T-cell (primary cell): Measurements from ENCODE around the gene MYO10. TPM values are rescaled to one million over a fixed set of nuclear protein-coding genes. Genes with fewer than 3 reads are reported as not detected.

Source experiments
- ATAC-seq, 4 experiments: fragments of 200-7000 bp in 3 of 4; fragments of 150-1000 bp in 1 of 4; cut with Tn5 transposase; replicated peaks in 1 of 4; 1 replicate in 3 of 4; 2 replicates in 1 of 4; pipeline ENCODE4 v1.10.0; 2021; ENCODE audit warnings: moderate library complexity in 3 of 4, mild to moderate bottlenecking in 2 of 4, moderate number of reproducible peaks in 1 of 4
- CTCF ChIA-PET, 2 donors: fragments of 300-600 bp; sonication (Branson Sonifier 250); formaldehyde crosslinking; loops; one replicate each; lab custom pipeline; 2022; ENCODE audit warnings: antibody characterized with exemption in 2 of 2; lab: Charles Lee
- POLR2A ChIA-PET, 2 donors: fragments of 300-600 bp; sonication (Branson Sonifier 250); formaldehyde crosslinking; loops; one replicate each; lab custom pipeline; 2022; ENCODE audit warnings: antibody characterized with exemption in 2 of 2; lab: Charles Lee
- DNase-seq, 35 experiments: peaks; one replicate each; pipeline versions ENCODE4 v3.0.0 to v3.0.0-alpha.2; 2013 to 2023
- H3K27ac ChIP-seq: one replicate; pipeline ENCODE4 v1.5.1; 2013; ENCODE audit warnings: low read length
- H3K27me3 ChIP-seq, 2 experiments: replicated peaks in 1 of 2; 1 replicate in 1 of 2; 2 replicates in 1 of 2; pipeline versions ENCODE4 v1.6.1 to v1.7.0; 2013; ENCODE audit warnings: low read length in 1 of 2, mixed read lengths in 1 of 2; ENCODE audit not compliant: control insufficient read depth in 2 of 2, insufficient read depth in 2 of 2; ENCODE audit errors: extremely low read depth in 1 of 2
- H3K36me3 ChIP-seq, 2 donors: 1 replicate in 1 of 2; 2 replicates in 1 of 2; pipeline versions ENCODE4 v1.6.1 to v1.7.0; 2013; ENCODE audit warnings: low read length in 1 of 2; ENCODE audit not compliant: control insufficient read depth in 2 of 2, insufficient read depth in 1 of 2; ENCODE audit errors: extremely low read depth in 1 of 2
- H3K4me1 ChIP-seq, 2 experiments: 1 replicate in 1 of 2; 2 replicates in 1 of 2; pipeline versions ENCODE4 v1.6.1 to v1.7.0; 2013; ENCODE audit warnings: low read length in 2 of 2, mixed read lengths in 1 of 2; ENCODE audit not compliant: insufficient read depth in 2 of 2, control insufficient read depth in 1 of 2; ENCODE audit errors: extremely low read depth in 1 of 2
- H3K4me3 ChIP-seq, 2 donors: 1 replicate in 1 of 2; 2 replicates in 1 of 2; pipeline versions ENCODE4 v1.5.1 to v1.7.0; 2013; ENCODE audit warnings: mild to moderate bottlenecking in 2 of 2, low read length in 1 of 2, moderate library complexity in 1 of 2; ENCODE audit not compliant: control insufficient read depth in 1 of 2; ENCODE audit errors: extremely low read depth in 1 of 2
- H3K9me3 ChIP-seq: 2 replicates; pipeline ENCODE4 v1.7.0; 2013
- H3K27ac Mint-ChIP-seq, 2 donors: one replicate each; pipeline ENCODE4 v1.8.0; 2020 to 2021; ENCODE audit warnings: mild to moderate bottlenecking in 2 of 2, mixed read lengths in 2 of 2
- H3K27me3 Mint-ChIP-seq, 2 donors: one replicate each; pipeline ENCODE4 v1.8.0; 2021 to 2022; ENCODE audit warnings: mixed read lengths in 2 of 2
- H3K36me3 Mint-ChIP-seq: one replicate; pipeline ENCODE4 v1.8.0; 2021; ENCODE audit warnings: mixed read lengths
- H3K4me1 Mint-ChIP-seq, 3 donors: one replicate each; pipeline ENCODE4 v1.8.0; 2020 to 2022; ENCODE audit warnings: mixed read lengths in 3 of 3, mild to moderate bottlenecking in 1 of 3
- H3K4me3 Mint-ChIP-seq, 3 donors: one replicate each; pipeline ENCODE4 v1.8.0; 2020 to 2022; ENCODE audit warnings: mild to moderate bottlenecking in 3 of 3, mixed read lengths in 3 of 3, moderate library complexity in 3 of 3
- H3K9me3 Mint-ChIP-seq, 3 donors: one replicate each; pipeline ENCODE4 v1.8.0; 2020 to 2022; ENCODE audit warnings: mixed read lengths in 3 of 3
- WGBS: methylation state at CpG from one replicate; pipeline ENCODE4 v1.1.5; 2013; ENCODE audit warnings: missing lambda C conversion rate; ENCODE audit not compliant: insufficient coverage; 5-methylcytosine and 5-hydroxymethylcytosine counted together
- total RNA-seq, 35 experiments: library from RNA in 6 of 35; stranded (reverse) in 6 of 35; fragments of 120-200 nt in 1 of 35; gene quantifications; one replicate each; pipeline versions ENCODE4 v1.2.1 to v1.2.4 and lab custom pipeline; 2013 to 2026

MYO10 gene
- total RNA-seq, 5 donors from 2014 or later (not counting 1 experiment from before 2014, with no cell fraction given), result 0.20 to 0.47 (median 0.23) TPM; not detected in 2

DNA sequence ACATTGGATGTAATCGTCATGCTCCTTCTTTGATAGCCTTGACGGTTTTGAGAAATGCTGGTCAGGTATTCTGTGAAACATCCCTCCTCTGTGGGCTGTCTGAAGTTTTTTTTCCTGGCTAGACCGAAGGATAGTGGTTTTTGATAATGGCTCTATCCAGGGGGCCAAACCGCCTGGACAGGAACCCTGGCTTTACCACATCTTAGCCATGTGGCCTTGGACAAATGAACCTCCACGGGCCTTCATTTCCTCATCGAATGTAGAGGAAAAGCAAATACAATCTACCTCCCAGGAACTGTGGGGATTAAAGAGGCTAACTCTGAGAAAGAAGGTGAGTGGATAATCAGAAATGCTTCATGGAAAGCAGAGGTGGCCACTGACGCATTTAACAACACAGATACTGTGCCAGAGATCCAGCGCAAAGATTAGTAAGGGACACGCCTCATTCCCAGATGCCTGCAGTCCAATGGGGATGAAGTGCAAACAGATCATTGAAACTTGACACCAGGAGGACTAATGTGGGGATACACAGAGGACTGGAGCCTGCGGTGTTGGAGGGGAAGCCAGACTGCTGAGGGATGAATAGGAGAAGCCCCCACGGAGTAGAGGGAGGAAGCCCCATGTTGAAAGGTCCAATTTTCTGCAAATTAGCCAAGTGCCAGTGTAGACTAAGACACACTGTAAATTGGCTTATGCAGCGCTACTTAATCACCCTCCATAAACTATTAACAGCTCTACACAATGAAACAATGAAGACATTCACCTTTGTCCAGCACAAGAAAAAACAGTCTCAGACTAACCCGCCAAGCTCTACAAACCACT is 41.6 kb downstream of the MYO10 start:
- Histone ChIP-seq H3K4me3 (no peak overlapping the region), H3K27ac (no peak overlapping the region), H3K9me3 (no peaks in the 10 kb centered on the region), H3K36me3 (no peaks in the 10 kb centered on the region), H3K4me1 (no peaks in the 10 kb centered on the region), H3K27me3 (peaks cover 0 to 4% of the 10 kb centered on the region in 2 experiments)
- ChIA-PET CTCF (no interaction called here), POLR2A (no interaction called here)
- Mint-ChIP-seq H3K36me3 (no peaks in the 10 kb centered on the region), H3K27me3 (no peaks in the 10 kb centered on the region), H3K27ac (no peak overlapping the region), H3K4me1 (no peaks in the 10 kb centered on the region), H3K9me3 (no peaks in the 10 kb centered on the region), H3K4me3 (no peak overlapping the region)
- DNase-seq, result no peak
- ATAC-seq, result no peak
- WGBS, result 88% methylated on average over 7 of the region's 13 CpGs

DNA sequence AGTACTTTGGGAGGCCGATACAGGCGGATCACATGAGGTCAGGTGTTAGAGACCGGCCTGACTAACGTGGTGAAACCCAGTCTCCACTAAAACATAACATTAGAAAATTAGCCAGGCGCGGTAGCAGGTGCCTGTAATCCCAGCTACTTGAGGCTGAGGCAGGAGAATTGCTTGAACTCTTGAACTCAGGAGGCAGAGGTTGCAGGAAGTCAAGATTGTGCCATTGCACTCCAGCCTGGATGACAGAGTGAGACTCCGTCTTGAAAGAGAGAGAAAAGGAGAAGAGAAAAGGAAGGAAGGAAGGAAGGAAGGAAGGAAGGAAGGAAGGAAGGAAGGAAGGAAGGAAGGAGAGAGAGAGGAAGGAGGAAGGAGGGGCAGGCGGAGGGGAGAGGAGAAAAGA is 45.1 kb downstream of the MYO10 start:
- no peak for ATAC-seq
- no peaks in the 10 kb centered on the region for H3K27me3 Mint-ChIP-seq
- Histone ChIP-seq H3K36me3 (no peaks in the 10 kb centered on the region), H3K9me3 (no peaks in the 10 kb centered on the region), H3K4me3 (no peak overlapping the region), H3K27ac (no peak overlapping the region), H3K27me3 (peaks cover 0 to 2% of the 10 kb centered on the region in 2 experiments), H3K4me1 (no peaks in the 10 kb centered on the region)
- POLR2A ChIA-PET, result no interaction called here
- no peak for DNase-seq
- H3K4me3 Mint-ChIP-seq, result no peak overlapping the region
- whole genome bisulfite sequencing, result 67% methylated on average over 6 of the region's 8 CpGs
- H3K36me3 Mint-ChIP-seq, result no peaks in the 10 kb centered on the region
- CTCF ChIA-PET, result no interaction called here
- H3K4me1 Mint-ChIP-seq, result no peaks in the 10 kb centered on the region
- no peak overlapping the region for H3K27ac Mint-ChIP-seq
- no peaks in the 10 kb centered on the region for H3K9me3 Mint-ChIP-seq

GRCh38 chr5:16889972-16890519 is 46.0 kb downstream of the MYO10 start:
- WGBS, result 33% methylated on average over 1 of the region's 5 CpGs
- Histone ChIP-seq H3K4me3 (no peak overlapping the region), H3K36me3 (no peaks in the 10 kb centered on the region), H3K9me3 (no peaks in the 10 kb centered on the region), H3K27ac (no peak overlapping the region), H3K27me3 (peaks cover 0 to 3% of the 10 kb centered on the region in 2 experiments), H3K4me1 (no peaks in the 10 kb centered on the region)
- ChIA-PET POLR2A (no interaction called here), CTCF (no interaction called here)
- DNase-seq (no peak), ATAC-seq (no peak)
- no peaks in the 10 kb centered on the region for H3K4me1 Mint-ChIP-seq
- H3K27me3 Mint-ChIP-seq, result peaks cover 0 to 2% of the 10 kb centered on the region in 2 donors
- H3K9me3 Mint-ChIP-seq, result no peaks in the 10 kb centered on the region
- no peak overlapping the region for H3K4me3 Mint-ChIP-seq
- H3K27ac Mint-ChIP-seq, result no peak overlapping the region
- H3K36me3 Mint-ChIP-seq, result no peaks in the 10 kb centered on the region

GRCh38 chr5:16889203-16889971 is 46.7 kb downstream of the MYO10 start:
- H3K4me3 ChIP-seq, result no peak overlapping the region
- no peak overlapping the region for H3K27ac ChIP-seq
- ChIA-PET POLR2A (no interaction called here), CTCF (no interaction called here)
- H3K27ac Mint-ChIP-seq, result no peak overlapping the region
- no peak for ATAC-seq
- H3K36me3 ChIP-seq, result no peaks in the 10 kb centered on the region
- no peaks in the 10 kb centered on the region for H3K4me1 ChIP-seq
- no peaks in the 10 kb centered on the region for H3K9me3 Mint-ChIP-seq
- H3K4me3 Mint-ChIP-seq, result no peak overlapping the region
- no peaks in the 10 kb centered on the region for H3K9me3 ChIP-seq
- H3K27me3 ChIP-seq, result peaks cover 0 to 3% of the 10 kb centered on the region in 2 experiments
- H3K27me3 Mint-ChIP-seq, result peaks cover 2 to 3% of the 10 kb centered on the region in 2 donors
- no peaks in the 10 kb centered on the region for H3K36me3 Mint-ChIP-seq
- 100% methylated on average over 4 of the region's 8 CpGs for WGBS
- DNase-seq, result no peak
- no peaks in the 10 kb centered on the region for H3K4me1 Mint-ChIP-seq

GRCh38 chr5:16888694-16889124 is 47.4 kb downstream of the MYO10 start:
- Mint-ChIP-seq H3K9me3 (no peaks in the 10 kb centered on the region), H3K36me3 (no peaks in the 10 kb centered on the region), H3K27me3 (peaks cover 2 to 4% of the 10 kb centered on the region in 2 donors), H3K27ac (no peak overlapping the region), H3K4me1 (no peaks in the 10 kb centered on the region), H3K4me3 (no peak overlapping the region)
- ATAC-seq (no peak), DNase-seq (no peak)
- CTCF ChIA-PET, result no interaction called here
- Histone ChIP-seq H3K36me3 (no peaks in the 10 kb centered on the region), H3K4me1 (no peaks in the 10 kb centered on the region), H3K9me3 (no peaks in the 10 kb centered on the region), H3K4me3 (no peak overlapping the region), H3K27me3 (peaks cover 0 to 3% of the 10 kb centered on the region in 2 experiments), H3K27ac (no peak overlapping the region)
- WGBS, result 57% methylated on average over 1 of the region's 3 CpGs
- POLR2A ChIA-PET, result no interaction called here

- Mint-ChIP-seq H3K36me3 (no peaks in the 10 kb centered on the region), H3K9me3 (no peaks in the 10 kb centered on the region), H3K4me3 (no peak overlapping the region), H3K27me3 (peaks cover 2 to 4% of the 10 kb centered on the region in 2 donors), H3K4me1 (no peaks in the 10 kb centered on the region), H3K27ac (no peak overlapping the region)
- DNase-seq, result no peak
- Histone ChIP-seq H3K4me3 (no peak overlapping the region), H3K36me3 (no peaks in the 10 kb centered on the region), H3K27me3 (peaks cover 0 to 3% of the 10 kb centered on the region in 2 experiments), H3K4me1 (no peaks in the 10 kb centered on the region), H3K9me3 (no peaks in the 10 kb centered on the region), H3K27ac (no peak overlapping the region)
- POLR2A ChIA-PET, result no interaction called here
- WGBS, result 60% methylated on average over 1 of the region's 8 CpGs
- CTCF ChIA-PET, result no interaction called here
- ATAC-seq, result no peak
Measured at GRCh38 chr5:16886793-16887345, 49.2 kb downstream of the MYO10 start.
